Amniotic stem cell (primary cell): ENCODE data around the gene TMEM115.

Experiments
- DNase-seq: peaks from one replicate; lab custom pipeline; 2025; lab: John Stamatoyannopoulos, UW

TMEM115 gene

GRCh38 chr3:50331364-50331907, 27.9 kb downstream of the TMEM115 start:
- DNase-seq: no peak

- no peak for DNase-seq
Measured at GRCh38 chr3:50330330-50330729, 29.0 kb downstream of the TMEM115 start.

DNA sequence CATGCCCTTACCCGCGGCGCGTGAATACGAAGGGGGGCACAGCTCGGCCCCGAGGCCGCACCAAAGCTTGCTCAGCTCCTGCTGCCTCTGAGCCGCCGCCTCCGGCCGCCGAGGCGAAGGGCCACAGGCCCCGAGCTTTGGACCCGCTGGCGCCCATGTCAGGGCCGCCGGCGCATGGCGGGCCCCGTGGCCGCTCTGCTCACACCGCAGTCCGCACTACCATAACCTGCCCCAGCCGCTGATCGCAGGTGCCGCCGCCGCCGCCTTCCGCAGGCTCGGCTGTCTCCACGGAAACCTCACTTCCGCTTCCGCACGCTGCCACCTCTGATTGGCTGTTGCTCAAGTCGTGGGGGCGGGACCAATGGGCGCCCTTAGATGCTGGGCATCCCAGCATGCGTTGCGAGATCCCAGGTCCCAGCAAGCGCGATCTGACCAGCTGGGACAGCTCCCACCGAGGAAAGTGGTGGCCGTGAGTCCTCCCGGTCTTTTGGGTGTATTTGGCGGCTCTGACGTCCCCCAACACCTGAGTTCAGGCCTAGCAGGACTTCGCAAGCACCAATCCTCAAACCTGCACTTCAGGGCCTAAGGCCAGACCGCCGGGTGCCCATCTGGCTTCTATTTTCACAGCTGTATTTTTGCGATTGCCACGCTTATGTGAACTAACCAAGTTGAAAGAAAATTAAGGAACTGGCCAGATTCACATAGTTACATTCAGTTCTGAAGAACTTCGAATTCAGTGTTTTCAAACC, 31.2 kb downstream of the TMEM115 start, which contains the start of gene TUSC2:
TUSC2 (minus strand) TSS at position 281 of the 749 bp plus-strand sequence; CDS start at position 157, 124 bp downstream.
- peak; percentile 96 for DNase-seq

DNA sequence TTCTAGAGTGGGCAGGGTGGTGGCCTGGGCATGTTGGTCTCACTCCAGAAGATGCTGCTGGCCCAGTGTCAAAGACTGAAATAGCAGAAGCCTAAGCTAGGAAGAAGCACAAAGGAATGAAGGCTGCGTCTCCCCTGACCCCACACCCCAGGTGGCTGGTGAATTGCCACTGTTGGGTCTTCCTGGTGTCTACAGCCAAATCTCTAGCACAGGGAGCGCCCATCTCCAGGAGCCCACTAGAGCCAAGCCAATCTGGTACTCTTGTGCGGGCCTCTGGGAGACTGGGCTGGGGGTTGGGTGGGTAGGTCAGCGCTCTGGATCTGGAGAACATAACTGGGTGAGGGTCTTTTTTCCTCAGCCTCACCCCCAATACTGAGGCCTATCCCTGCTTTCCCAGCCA, 32.2 kb downstream of the TMEM115 start:
- DNase-seq: no peak

DNA sequence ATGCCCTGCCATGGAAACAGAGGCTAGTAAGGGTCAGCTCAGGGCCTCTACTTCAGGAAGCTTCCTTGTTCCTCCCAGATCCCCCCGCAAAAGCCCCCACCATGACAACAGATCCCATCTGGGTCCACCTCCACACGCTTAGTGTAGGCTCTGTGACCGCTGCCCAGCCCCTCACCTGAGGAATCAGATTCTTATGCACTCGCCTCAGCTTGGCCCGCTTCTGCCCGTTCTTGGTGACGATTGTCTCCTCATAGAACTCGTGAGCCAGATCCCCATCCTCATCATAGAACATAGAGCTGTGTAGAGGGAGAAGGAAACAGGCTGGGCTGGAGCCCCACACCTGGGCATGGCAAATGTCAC, 33.2 kb downstream of the TMEM115 start:
- no peak for DNase-seq

GRCh38 chr3:50325497-50326181, 33.7 kb downstream of the TMEM115 start:
- no peak for DNase-seq

DNA sequence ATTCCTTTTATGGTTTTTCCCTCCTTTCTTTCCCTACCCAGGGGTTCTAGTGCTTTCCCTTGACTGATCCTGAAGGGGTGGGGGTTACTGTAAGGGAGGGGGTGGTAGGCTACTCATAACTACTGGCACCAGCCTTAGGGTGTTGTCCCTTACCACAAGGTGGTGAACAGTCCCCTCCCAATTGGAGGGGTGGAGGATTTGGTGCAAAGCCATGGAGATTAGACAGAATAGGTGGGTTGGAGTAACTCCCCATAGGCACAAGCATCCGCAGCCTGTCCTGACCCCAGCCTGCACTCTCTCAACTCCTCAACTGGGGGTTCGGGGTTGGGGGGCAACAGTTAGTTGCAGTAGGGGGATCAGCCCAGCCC, 34.2 kb downstream of the TMEM115 start:
- no peak for DNase-seq

DNA sequence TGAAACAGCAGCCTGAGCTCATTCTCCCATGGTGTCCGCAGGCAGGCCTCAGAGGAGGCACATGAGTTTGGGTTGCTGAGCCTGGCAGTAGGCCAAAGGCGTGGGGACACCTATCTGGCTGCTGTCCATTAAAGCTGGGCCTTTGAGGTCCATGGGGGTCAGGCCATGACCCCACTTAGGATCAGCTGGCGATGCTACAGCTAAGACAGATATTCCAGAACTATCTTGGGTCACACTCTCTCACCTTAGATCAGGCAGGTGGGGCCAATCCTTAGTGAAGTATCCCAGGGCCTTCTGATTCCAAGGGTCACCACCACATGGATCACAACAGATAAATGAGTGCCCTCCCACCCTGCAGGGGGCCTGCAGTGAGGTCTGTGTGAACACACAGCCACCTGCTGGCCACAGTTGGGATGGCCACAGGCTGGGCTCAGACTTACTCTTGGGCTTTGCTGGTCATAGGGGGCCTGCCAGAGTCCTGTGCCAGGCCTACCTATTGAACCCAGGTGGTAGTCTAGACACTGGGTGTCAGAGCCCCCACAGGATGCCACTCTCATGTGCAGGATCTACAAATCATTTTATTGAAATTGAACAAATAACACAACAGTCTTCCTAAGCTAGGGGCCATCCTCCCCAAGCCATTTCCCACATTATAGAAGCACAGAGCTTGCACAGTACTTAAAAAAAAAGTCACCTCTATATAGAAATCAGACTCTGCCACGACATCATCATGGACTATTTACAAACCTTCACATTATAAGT, 34.8 kb downstream of the TMEM115 start:
- peak; percentile 37 for DNase-seq

- no peak for DNase-seq
Measured at GRCh38 chr3:50323614-50324199, 35.6 kb downstream of the TMEM115 start.

DNA sequence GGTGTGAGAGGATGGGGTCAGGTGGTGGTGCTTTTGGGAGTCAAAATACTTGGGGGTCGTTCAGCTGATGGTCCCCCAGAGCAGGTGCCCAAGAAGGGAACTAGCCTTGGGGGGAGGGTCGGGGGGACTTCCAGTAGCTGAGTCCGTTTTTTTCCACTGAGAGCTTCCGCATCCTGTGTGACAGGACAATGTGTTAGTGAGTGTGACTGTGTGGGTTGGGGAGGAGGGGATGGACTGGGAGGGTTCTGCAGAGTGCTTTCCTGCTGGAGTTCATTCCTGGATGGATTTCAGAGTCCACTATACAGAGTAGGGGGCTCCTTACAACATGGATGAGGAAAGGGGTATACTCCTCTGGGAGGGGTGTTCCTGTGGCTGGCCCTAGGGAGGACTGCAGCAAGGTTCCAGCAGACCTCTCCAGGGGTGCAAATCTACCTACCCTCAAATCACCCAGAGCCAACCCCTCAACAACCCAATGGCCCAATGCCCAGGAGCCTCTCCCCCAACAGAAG, 36.2 kb downstream of the TMEM115 start:
- DNase-seq: no peak

- no peak for DNase-seq
Measured at GRCh38 chr3:50322386-50323091, 36.8 kb downstream of the TMEM115 start, which contains the start of gene HYAL2. HYAL2 (minus strand) TSS chr3:50322745; CDS start chr3:50320489, 2,256 bp downstream.

GRCh38 chr3:50322115-50322385, 37.3 kb downstream of the TMEM115 start:
- DNase-seq: no peak

- peak; percentile 81 for DNase-seq
Measured at GRCh38 chr3:50321336-50322114, 37.8 kb downstream of the TMEM115 start.

GRCh38 chr3:50320853-50321335, 38.4 kb downstream of the TMEM115 start:
- peak; percentile 14 for DNase-seq

DNA sequence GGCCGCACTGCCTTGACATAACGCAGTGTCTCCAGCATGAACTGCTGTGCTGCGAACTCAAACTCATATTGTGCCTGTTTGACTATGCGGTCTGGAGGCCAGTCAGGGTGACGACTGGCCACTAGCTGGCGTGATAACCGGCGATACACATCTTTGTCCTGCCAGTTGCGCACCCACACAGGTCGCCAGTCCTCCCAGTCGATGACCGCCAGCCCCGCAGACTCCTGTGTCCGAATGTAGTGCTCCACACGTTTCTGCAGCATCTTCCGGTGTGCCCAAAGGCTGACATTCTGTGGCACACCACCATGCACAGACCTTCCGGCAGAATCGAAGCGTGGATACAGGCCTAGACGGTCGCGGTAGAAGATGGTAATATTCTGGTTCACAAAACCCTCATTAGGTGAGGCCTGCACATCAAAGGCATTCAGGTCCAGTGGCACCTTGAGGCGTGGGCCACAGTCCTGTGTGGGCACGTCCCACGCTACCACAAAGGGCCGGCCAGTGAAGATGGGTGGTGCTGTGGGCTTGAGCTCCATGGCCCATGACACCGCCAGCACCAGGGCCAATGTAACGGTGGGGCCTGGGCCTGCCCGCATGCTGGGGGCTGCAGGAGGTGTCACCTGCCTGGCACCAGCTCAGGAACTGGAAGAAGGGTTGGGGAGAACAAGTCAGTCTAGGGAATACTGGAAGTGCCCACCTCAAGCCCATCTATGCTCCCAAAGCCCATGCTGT, 39.3 kb downstream of the TMEM115 start:
- no peak for DNase-seq

DNA sequence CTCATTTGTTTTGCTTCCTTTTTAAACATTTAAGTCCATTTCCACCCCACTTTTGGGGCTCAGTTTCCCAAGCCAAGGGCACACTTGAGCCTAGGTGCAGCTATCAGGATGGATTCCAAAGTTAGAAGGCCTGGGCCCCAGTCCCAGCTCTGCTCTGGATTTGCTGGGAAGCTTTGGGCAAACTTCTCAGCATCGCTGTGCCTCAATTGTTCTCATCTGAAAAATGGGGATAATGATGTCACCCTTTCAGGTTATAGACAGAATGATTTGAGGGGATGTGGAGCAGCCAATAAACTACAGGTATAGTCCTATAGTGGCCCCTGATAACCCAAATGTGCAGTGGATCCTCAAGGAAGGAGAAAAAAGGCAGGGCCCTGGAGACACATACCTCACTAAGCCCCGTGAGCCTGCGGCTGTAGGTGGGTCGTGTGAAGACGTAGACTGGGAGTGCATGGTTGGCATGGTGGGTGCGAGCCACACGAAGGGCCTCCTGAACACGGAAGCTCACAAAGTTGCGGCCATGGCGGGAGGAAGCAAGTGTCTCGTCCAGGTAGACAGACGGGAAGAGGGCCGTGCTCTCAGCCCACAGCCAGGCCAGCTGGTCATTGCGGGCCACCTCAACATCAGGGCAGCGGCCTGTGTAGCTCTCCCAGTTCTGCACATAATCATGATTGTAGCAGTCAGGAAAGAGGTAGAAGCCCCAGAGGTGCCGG, 40.0 kb downstream of the TMEM115 start:
- DNase-seq: no peak

GRCh38 chr3:50318615-50319014, 40.7 kb downstream of the TMEM115 start:
- DNase-seq: no peak

DNA sequence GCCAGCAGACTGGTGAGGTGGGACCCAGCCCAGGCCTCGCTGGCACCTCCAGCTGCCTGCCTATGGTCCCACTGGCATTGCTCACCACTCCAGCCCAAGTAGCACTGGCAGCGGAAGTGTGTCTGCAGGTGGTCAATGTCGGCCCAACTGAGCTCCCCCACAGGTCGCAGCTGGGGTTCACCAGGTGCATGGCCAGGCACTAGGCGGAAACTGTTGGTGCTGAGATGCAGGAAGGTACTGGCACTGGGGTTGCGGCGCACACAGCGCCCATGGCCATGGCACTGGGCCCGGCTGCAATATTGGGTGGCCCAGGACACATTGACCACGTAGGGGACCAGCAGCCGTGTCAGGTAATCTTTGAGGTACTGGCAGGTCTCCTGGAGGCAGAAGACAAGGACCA, 41.2 kb downstream of the TMEM115 start:
- no peak for DNase-seq

GRCh38 chr3:50317300-50317699, 42.0 kb downstream of the TMEM115 start:
- no peak for DNase-seq
